ENCODE measurements around the gene NAV3.

GRCh38 chr12:77968021-77968420 is 137.3 kb downstream of the NAV3 start:
- TF ChIP-seq CTCF (IDR thresholded peaks at IDR 0.05) (no peak), POLR2A (IDR thresholded peaks at IDR 0.05) (no peak)

Measured in right lobe of liver (tissue), 4 donors.